GM21447 (cell line): ENCODE data around the gene EPS8.

Experiments used
- ATAC-seq: cut with Tn5 transposase; IDR thresholded peaks from one replicate; pipeline ENCODE4 v1.9.1; 2021; ENCODE audit not compliant: unreplicated experiment

The EPS8 gene

GRCh38 chr12:15575671-15576541 is 213.3 kb downstream of the EPS8 start:
- no peak for ATAC-seq

GRCh38 chr12:15574353-15574752 is 214.8 kb downstream of the EPS8 start:
- ATAC-seq: no peak
